ENCODE results near the gene EHHADH. TPM values are rescaled to one million over a fixed set of nuclear protein-coding genes. Genes with fewer than 3 reads are reported as not detected.

The EHHADH gene
- polyA plus RNA-seq, 1 of the 3 experiments (the other 2 are of a cell fraction) = 2.5 TPM

DNA sequence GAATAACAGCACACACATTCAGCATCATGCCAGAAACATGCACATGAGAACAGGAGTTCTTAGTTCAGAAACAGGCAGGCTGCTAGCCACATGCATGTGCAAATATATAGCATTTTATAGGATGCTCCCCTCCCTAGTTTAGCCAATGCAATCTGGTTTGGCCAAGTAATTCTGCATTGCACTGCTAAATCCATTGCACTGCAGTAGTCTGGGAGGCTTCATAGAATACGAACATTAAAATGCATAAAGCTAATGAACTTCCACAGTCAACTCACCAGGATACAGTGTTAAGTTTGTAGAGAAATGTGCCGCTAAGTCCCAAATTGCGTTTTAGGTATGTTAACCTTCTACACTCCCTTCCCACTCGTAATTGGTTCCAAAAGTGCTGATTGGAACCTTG lies 41.8 kb downstream of the EHHADH start:
- Histone ChIP-seq H3K79me2 (ENCODE audit: insufficient read depth) (no peaks in the 10 kb centered on the region), H3K27ac (ENCODE audit: low read depth in 2 of 2, low read length in 1 of 2) (peak overlapping the region in 1 of 2 experiments; percentile 60; a peak in 2 of 4 replicates), H4K20me1 (ENCODE audit: insufficient read depth) (no peaks in the 10 kb centered on the region), H3K27me3 (ENCODE audit: insufficient read depth) (no peaks in the 10 kb centered on the region), H3F3A (replicated peaks; ENCODE audit: insufficient read depth) (no peaks in the 10 kb centered on the region), H3K4me3 (ENCODE audit: low read depth in 2 of 2, low read length in 1 of 2) (no peak overlapping the region), H2AFZ (ENCODE audit: low read depth) (no peak overlapping the region), H3K9ac (no peak overlapping the region), H3K9me3 (no peaks in the 10 kb centered on the region), H3K36me3 (replicated peaks in 1 of 2; ENCODE audit: control insufficient read depth in 1 of 2, insufficient read depth in 2 of 2, low read length in 1 of 2) (no peaks in the 10 kb centered on the region), H3K4me2 (no peak overlapping the region), H3K4me1 (ENCODE audit: control insufficient read depth in 1 of 2, insufficient read depth in 2 of 2, low read depth in 1 of 2, low read length in 1 of 2) (peaks cover 16 to 20% of the 10 kb centered on the region in 2 experiments; a peak in 3 of 4 replicates), H3K9me2 (no peaks in the 10 kb centered on the region)
- no peak for DNase-seq
- TF ChIP-seq YY1 (IDR thresholded peaks at IDR 0.05; ENCODE audit: low read depth) = no peak
- TF ChIP-seq ELF1 (IDR thresholded peaks at IDR 0.05) = no peak
- no peak for TF ChIP-seq FOSL2 (IDR thresholded peaks at IDR 0.05; ENCODE audit: borderline replicate concordance, low read depth)
- TF ChIP-seq, protein P1, sequence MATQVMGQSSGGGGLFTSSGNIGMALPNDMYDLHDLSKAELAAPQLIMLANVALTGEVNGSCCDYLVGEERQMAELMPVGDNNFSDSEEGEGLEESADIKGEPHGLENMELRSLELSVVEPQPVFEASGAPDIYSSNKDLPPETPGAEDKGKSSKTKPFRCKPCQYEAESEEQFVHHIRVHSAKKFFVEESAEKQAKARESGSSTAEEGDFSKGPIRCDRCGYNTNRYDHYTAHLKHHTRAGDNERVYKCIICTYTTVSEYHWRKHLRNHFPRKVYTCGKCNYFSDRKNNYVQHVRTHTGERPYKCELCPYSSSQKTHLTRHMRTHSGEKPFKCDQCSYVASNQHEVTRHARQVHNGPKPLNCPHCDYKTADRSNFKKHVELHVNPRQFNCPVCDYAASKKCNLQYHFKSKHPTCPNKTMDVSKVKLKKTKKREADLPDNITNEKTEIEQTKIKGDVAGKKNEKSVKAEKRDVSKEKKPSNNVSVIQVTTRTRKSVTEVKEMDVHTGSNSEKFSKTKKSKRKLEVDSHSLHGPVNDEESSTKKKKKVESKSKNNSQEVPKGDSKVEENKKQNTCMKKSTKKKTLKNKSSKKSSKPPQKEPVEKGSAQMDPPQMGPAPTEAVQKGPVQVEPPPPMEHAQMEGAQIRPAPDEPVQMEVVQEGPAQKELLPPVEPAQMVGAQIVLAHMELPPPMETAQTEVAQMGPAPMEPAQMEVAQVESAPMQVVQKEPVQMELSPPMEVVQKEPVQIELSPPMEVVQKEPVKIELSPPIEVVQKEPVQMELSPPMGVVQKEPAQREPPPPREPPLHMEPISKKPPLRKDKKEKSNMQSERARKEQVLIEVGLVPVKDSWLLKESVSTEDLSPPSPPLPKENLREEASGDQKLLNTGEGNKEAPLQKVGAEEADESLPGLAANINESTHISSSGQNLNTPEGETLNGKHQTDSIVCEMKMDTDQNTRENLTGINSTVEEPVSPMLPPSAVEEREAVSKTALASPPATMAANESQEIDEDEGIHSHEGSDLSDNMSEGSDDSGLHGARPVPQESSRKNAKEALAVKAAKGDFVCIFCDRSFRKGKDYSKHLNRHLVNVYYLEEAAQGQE (IDR thresholded peaks at IDR 0.05; ENCODE audit: low read depth, low read length) = no peak
- TF ChIP-seq, protein P2, sequence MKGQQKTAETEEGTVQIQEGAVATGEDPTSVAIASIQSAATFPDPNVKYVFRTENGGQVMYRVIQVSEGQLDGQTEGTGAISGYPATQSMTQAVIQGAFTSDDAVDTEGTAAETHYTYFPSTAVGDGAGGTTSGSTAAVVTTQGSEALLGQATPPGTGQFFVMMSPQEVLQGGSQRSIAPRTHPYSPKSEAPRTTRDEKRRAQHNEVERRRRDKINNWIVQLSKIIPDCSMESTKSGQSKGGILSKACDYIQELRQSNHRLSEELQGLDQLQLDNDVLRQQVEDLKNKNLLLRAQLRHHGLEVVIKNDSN (IDR thresholded peaks at IDR 0.05; ENCODE audit: borderline replicate concordance, low read depth) = no peak
- TF ChIP-seq GABPA (IDR thresholded peaks at IDR 0.05; ENCODE audit: low read depth) = no peak
- no peak for TF ChIP-seq NFIC (IDR thresholded peaks at IDR 0.05; ENCODE audit: borderline replicate concordance)
- TF ChIP-seq, protein P3, sequence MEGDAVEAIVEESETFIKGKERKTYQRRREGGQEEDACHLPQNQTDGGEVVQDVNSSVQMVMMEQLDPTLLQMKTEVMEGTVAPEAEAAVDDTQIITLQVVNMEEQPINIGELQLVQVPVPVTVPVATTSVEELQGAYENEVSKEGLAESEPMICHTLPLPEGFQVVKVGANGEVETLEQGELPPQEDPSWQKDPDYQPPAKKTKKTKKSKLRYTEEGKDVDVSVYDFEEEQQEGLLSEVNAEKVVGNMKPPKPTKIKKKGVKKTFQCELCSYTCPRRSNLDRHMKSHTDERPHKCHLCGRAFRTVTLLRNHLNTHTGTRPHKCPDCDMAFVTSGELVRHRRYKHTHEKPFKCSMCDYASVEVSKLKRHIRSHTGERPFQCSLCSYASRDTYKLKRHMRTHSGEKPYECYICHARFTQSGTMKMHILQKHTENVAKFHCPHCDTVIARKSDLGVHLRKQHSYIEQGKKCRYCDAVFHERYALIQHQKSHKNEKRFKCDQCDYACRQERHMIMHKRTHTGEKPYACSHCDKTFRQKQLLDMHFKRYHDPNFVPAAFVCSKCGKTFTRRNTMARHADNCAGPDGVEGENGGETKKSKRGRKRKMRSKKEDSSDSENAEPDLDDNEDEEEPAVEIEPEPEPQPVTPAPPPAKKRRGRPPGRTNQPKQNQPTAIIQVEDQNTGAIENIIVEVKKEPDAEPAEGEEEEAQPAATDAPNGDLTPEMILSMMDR (IDR thresholded peaks at IDR 0.05) = no peak
- ChIA-PET POLR2A (no interaction called here), CTCF (interaction anchor here (0.9 to 3.8 kb wide), 2 partner anchors 12 to 336 kb away, joined by 4 to 14 read pairs; no protein-coding TSS in a partner anchor)
- 90% methylated on average over 4 of the region's 4 CpGs for WGBS (ENCODE audit: low lambda C conversion rate)

DNA sequence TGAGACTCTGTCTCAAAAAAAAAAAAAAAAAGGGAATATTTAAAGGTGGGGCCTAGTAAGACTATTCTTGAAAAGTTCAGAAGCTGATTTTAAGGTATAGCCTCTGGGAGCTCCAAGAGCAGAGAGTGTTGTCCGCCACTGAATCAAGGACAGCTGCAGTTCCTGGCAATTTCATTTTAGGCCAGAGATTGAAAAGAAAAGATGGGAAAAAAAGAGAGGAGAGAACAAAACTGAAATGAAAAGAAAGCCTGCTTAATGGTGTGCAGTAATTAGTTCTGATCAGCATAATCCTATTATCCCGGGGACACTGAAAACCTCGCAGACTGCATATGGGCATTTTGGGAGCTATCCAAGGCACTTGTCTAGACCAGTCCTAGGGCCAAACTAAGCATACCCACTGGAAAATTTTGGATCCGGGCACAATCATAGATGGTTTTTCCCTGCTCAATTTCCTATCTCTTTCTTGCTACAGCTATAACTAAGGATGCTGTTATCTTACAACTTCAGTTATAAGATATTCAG lies 43.2 kb downstream of the EHHADH start:
- Histone ChIP-seq H3K79me2 (ENCODE audit: insufficient read depth) (no peaks in the 10 kb centered on the region), H2AFZ (ENCODE audit: low read depth) (no peak overlapping the region), H3K9me2 (no peaks in the 10 kb centered on the region), H3K4me2 (no peak overlapping the region), H3K4me1 (ENCODE audit: control insufficient read depth in 1 of 2, insufficient read depth in 2 of 2, low read depth in 1 of 2, low read length in 1 of 2) (peaks cover 9 to 20% of the 10 kb centered on the region in 2 experiments; a peak in 3 of 4 replicates), H3K9me3 (no peaks in the 10 kb centered on the region), H3K36me3 (replicated peaks in 1 of 2; ENCODE audit: control insufficient read depth in 1 of 2, insufficient read depth in 2 of 2, low read length in 1 of 2) (no peaks in the 10 kb centered on the region), H4K20me1 (ENCODE audit: insufficient read depth) (no peaks in the 10 kb centered on the region), H3F3A (replicated peaks; ENCODE audit: insufficient read depth) (no peaks in the 10 kb centered on the region), H3K27me3 (ENCODE audit: insufficient read depth) (no peaks in the 10 kb centered on the region), H3K27ac (ENCODE audit: low read depth in 2 of 2, low read length in 1 of 2) (peak overlapping the region in 1 of 2 experiments; percentile 60; a peak in 2 of 4 replicates), H3K9ac (no peak overlapping the region), H3K4me3 (ENCODE audit: low read depth in 2 of 2, low read length in 1 of 2) (no peak overlapping the region)
- ChIA-PET CTCF (interaction anchor here (1.2 to 3.8 kb wide), 3 partner anchors 14 to 335 kb away, joined by 3 to 14 read pairs (median 3); no protein-coding TSS in a partner anchor), POLR2A (interaction anchor here (0.6 kb wide), 1 partner anchor 262 kb away, joined by 3 read pairs; no protein-coding TSS in a partner anchor)
- TF ChIP-seq EP300 (IDR thresholded peaks at IDR 0.05; ENCODE audit: borderline replicate concordance in 1 of 2, low read depth in 1 of 2, low read length in 1 of 2) (peak in 1 of 2 experiments; percentile 30; a peak in 1 of 4 replicates), CHD2 (IDR thresholded peaks at IDR 0.05; ENCODE audit: low read length, partially characterized antibody) (peak; percentile 35), RCOR1 (IDR thresholded peaks at IDR 0.05; ENCODE audit: low read length) (peak; percentile 58; the same call in 1 of the 2 replicates), GABPA (IDR thresholded peaks at IDR 0.05; ENCODE audit: low read depth) (no peak)
- 55% methylated on average over 4 of the region's 4 CpGs for WGBS (ENCODE audit: low lambda C conversion rate)
- DNase-seq = peak; percentile 49
